Parietal lobe (tissue), 1 donor: ENCODE measurements around the gene PDLIM3. TPM values are rescaled to one million over a fixed set of nuclear protein-coding genes. Genes with fewer than 3 reads are reported as not detected.

Experiments
- total RNA-seq: library from RNA; depleted of rRNA; stranded (reverse); fragments of >200 nt; gene quantifications from one replicate; pipeline ENCODE4 v1.2.3, GENCODE V29; 2014

The PDLIM3 gene
- total RNA-seq = 22.5 TPM

GRCh38 chr4:185534866-185535611 lies at the start of gene PDLIM3:
PDLIM3 (minus strand) TSS chr4:185535507; CDS start chr4:185535434, 73 bp downstream.

GRCh38 chr4:185471235-185472102 lies 63.8 kb downstream of the PDLIM3 start, which contains the start of gene CCDC110:
CCDC110 (minus strand) TSS chr4:185471733; CDS start chr4:185471683, 50 bp downstream.

Other genes starting within 250 kb of the PDLIM3 start
- 13.5 TPM for gene LRP2BP, start 139.6 kb downstream of the PDLIM3 start, total RNA-seq
- 21.0 TPM for gene ANKRD37, start 138.7 kb downstream of the PDLIM3 start, total RNA-seq
- 38.5 TPM for gene UFSP2, start 109.5 kb downstream of the PDLIM3 start, total RNA-seq
- 0.94 TPM for gene CCDC110, start 63.8 kb downstream of the PDLIM3 start, total RNA-seq